ENCODE data around the gene POGZ. TPM values are rescaled to one million over a fixed set of nuclear protein-coding genes. Genes with fewer than 3 reads are reported as not detected.

POGZ gene
- total RNA-seq, 1 donor from 2014 or later: 145 TPM

GRCh38 chr1:151486557-151486956 lies 27.3 kb upstream of the POGZ start:
- no peak overlapping the region for H3K27ac Mint-ChIP-seq (ENCODE audit: unreplicated experiment)
- no peak for TF ChIP-seq CTCF (conservative IDR thresholded peaks at IDR 0.05)
- H3K4me3 Mint-ChIP-seq: no peak overlapping the region
- H3K27me3 Mint-ChIP-seq (ENCODE audit: low read depth): no peaks in the 10 kb centered on the region
- no peak for DNase-seq (ENCODE audit: low read depth, low spot score)
- H3K36me3 Mint-ChIP-seq (ENCODE audit: low read depth): no peaks in the 10 kb centered on the region
- H3K4me1 Mint-ChIP-seq: no peaks in the 10 kb centered on the region
- H3K9me3 Mint-ChIP-seq: peaks cover 5% of the 10 kb centered on the region

GRCh38 chr1:151485685-151486255 lies 26.5 kb upstream of the POGZ start:
- H3K9me3 Mint-ChIP-seq: peaks cover 5% of the 10 kb centered on the region
- H3K27me3 Mint-ChIP-seq (ENCODE audit: low read depth): no peaks in the 10 kb centered on the region
- H3K4me3 Mint-ChIP-seq: no peak overlapping the region
- no peaks in the 10 kb centered on the region for H3K4me1 Mint-ChIP-seq
- H3K27ac Mint-ChIP-seq (ENCODE audit: unreplicated experiment): no peak overlapping the region
- no peaks in the 10 kb centered on the region for H3K36me3 Mint-ChIP-seq (ENCODE audit: low read depth)
- no peak for DNase-seq (ENCODE audit: low read depth, low spot score)
- no peak for TF ChIP-seq CTCF (conservative IDR thresholded peaks at IDR 0.05)

GRCh38 chr1:151482017-151482416 lies 22.7 kb upstream of the POGZ start:
- H3K36me3 Mint-ChIP-seq (ENCODE audit: low read depth): peaks cover 2% of the 10 kb centered on the region
- no peaks in the 10 kb centered on the region for H3K4me1 Mint-ChIP-seq
- H3K9me3 Mint-ChIP-seq: peaks cover 5% of the 10 kb centered on the region
- H3K27me3 Mint-ChIP-seq (ENCODE audit: low read depth): no peaks in the 10 kb centered on the region
- no peak overlapping the region for H3K27ac Mint-ChIP-seq (ENCODE audit: unreplicated experiment)
- no peak for TF ChIP-seq CTCF (conservative IDR thresholded peaks at IDR 0.05)
- no peak overlapping the region for H3K4me3 Mint-ChIP-seq
- no peak for DNase-seq (ENCODE audit: low read depth, low spot score)

GRCh38 chr1:151479462-151479861 lies 20.2 kb upstream of the POGZ start:
- Mint-ChIP-seq H3K36me3 (ENCODE audit: low read depth) (peaks cover 2% of the 10 kb centered on the region), H3K27ac (ENCODE audit: unreplicated experiment) (no peak overlapping the region), H3K4me1 (peaks cover 2% of the 10 kb centered on the region), H3K9me3 (peaks cover 5% of the 10 kb centered on the region), H3K4me3 (no peak overlapping the region), H3K27me3 (ENCODE audit: low read depth) (no peaks in the 10 kb centered on the region)
- no peak for TF ChIP-seq CTCF (conservative IDR thresholded peaks at IDR 0.05)
- DNase-seq (ENCODE audit: low read depth, low spot score): no peak

GRCh38 chr1:151478923-151479322 lies 19.6 kb upstream of the POGZ start:
- Mint-ChIP-seq H3K27me3 (ENCODE audit: low read depth) (no peaks in the 10 kb centered on the region), H3K9me3 (peaks cover 5% of the 10 kb centered on the region), H3K36me3 (ENCODE audit: low read depth) (peaks cover 2% of the 10 kb centered on the region)

More at GRCh38 chr1:151478923-151479322, 19.6 kb upstream of the POGZ start:
- DNase-seq (ENCODE audit: low read depth, low spot score): no peak
- Mint-ChIP-seq H3K4me1 (peaks cover 8% of the 10 kb centered on the region), H3K27ac (ENCODE audit: unreplicated experiment) (no peak overlapping the region), H3K4me3 (no peak overlapping the region)
- no peak for TF ChIP-seq CTCF (conservative IDR thresholded peaks at IDR 0.05)
